HepG2 (cell line): ENCODE measurements around the gene CEP57L1. TPM values are rescaled to one million over a fixed set of nuclear protein-coding genes. Genes with fewer than 3 reads are reported as not detected.

Experiments used
- ADNP ChIP-seq: sonication (generic); formaldehyde crosslinking; IDR thresholded peaks from 2 replicates; pipeline ENCODE4 v1.4.0; 2020; ENCODE audit warnings: missing genetic modification reagents
- BRCA1 ChIP-seq: sonication (generic); formaldehyde crosslinking; IDR thresholded peaks from 2 replicates; pipeline ENCODE4 v1.4.0; 2020; ENCODE audit warnings: missing genetic modification reagents
- BRD4 ChIP-seq: sonication (generic); formaldehyde crosslinking; IDR thresholded peaks from 2 replicates; pipeline ENCODE4 v1.4.0; 2020; ENCODE audit warnings: missing genetic modification reagents
- CBX1 ChIP-seq: IDR thresholded peaks from one replicate; pipeline ENCODE4 v1.6.1; 2016; ENCODE audit warnings: antibody characterized with exemption, low read depth
- CREBL2 ChIP-seq: sonication (generic); formaldehyde crosslinking; IDR thresholded peaks from 2 replicates; pipeline ENCODE4 v1.8.1; 2023; ENCODE audit warnings: missing genetic modification reagents, mild to moderate bottlenecking, borderline replicate concordance
- FOXA1 ChIP-seq, 2 experiments: fragments of 450-650 bp in 1 of 2; sonication (generic) in 1 of 2; formaldehyde crosslinking in 1 of 2; IDR thresholded peaks; 2 replicates each; pipeline versions ENCODE4 v1.4.0 to v1.6.1; 2016 to 2020; ENCODE audit warnings: missing genetic modification reagents in 1 of 2
- GLI4 ChIP-seq: sonication (generic); formaldehyde crosslinking; IDR thresholded peaks from 2 replicates; pipeline ENCODE4 v1.5.1; 2020; ENCODE audit warnings: missing genetic modification reagents, mild to moderate bottlenecking, moderate library complexity, borderline replicate concordance
- HDAC1 ChIP-seq: sonication (generic); formaldehyde crosslinking; IDR thresholded peaks from 2 replicates; pipeline ENCODE4 v1.5.1; 2020; ENCODE audit warnings: mild to moderate bottlenecking, missing genetic modification reagents
- HOXD1 ChIP-seq: sonication (generic); formaldehyde crosslinking; IDR thresholded peaks from 2 replicates; pipeline ENCODE4 v1.5.0; 2020; ENCODE audit warnings: missing genetic modification reagents
- KLF6 ChIP-seq: IDR thresholded peaks from 2 replicates; pipeline ENCODE4 v1.8.0; 2016; ENCODE audit warnings: missing biosample characterization, missing genetic modification reagents
- MEF2D ChIP-seq: sonication (generic); formaldehyde crosslinking; IDR thresholded peaks from 2 replicates; pipeline ENCODE4 v1.5.1; 2020; ENCODE audit warnings: mild to moderate bottlenecking, missing genetic modification reagents
- MTF1 ChIP-seq: sonication (generic); formaldehyde crosslinking; IDR thresholded peaks from 2 replicates; pipeline ENCODE4 v1.5.0; 2020; ENCODE audit warnings: missing genetic modification reagents
- MTF2 ChIP-seq: sonication (generic); formaldehyde crosslinking; IDR thresholded peaks from 2 replicates; pipeline ENCODE4 v1.5.0; 2020; ENCODE audit warnings: missing genetic modification reagents, borderline replicate concordance
- NBN ChIP-seq: fragments of 450-650 bp; conservative IDR thresholded peaks from 2 replicates; pipeline ENCODE4 v1.6.1; 2017
- NFATC3 ChIP-seq: sonication (generic); formaldehyde crosslinking; IDR thresholded peaks from 2 replicates; pipeline ENCODE4 v1.5.1; 2020; ENCODE audit warnings: mild to moderate bottlenecking, missing genetic modification reagents
- POGZ ChIP-seq: sonication (generic); formaldehyde crosslinking; IDR thresholded peaks from 2 replicates; pipeline ENCODE4 v1.4.0; 2020; ENCODE audit warnings: mild to moderate bottlenecking, missing genetic modification reagents
- SMARCC2 ChIP-seq: fragments of 450-650 bp; IDR thresholded peaks from 2 replicates; pipeline ENCODE4 v1.6.1; 2017; ENCODE audit warnings: antibody characterized with exemption, mild to moderate bottlenecking
- ZMYM3 ChIP-seq: sonication (generic); formaldehyde crosslinking; IDR thresholded peaks from 2 replicates; pipeline ENCODE4 v1.5.1; 2020; ENCODE audit warnings: mild to moderate bottlenecking, missing genetic modification reagents
- ZNF124 ChIP-seq: sonication (generic); formaldehyde crosslinking; IDR thresholded peaks from 2 replicates; pipeline ENCODE4 v1.4.0; 2020; ENCODE audit warnings: missing genetic modification reagents
- ZNF260 ChIP-seq: sonication (generic); formaldehyde crosslinking; IDR thresholded peaks from 2 replicates; pipeline ENCODE4 v1.4.0; 2020; ENCODE audit warnings: missing genetic modification reagents, low read depth, mild to moderate bottlenecking, borderline replicate concordance
- ZNF282 ChIP-seq: fragments of 450-650 bp; IDR thresholded peaks from 2 replicates; pipeline ENCODE4 v1.6.1; 2018; ENCODE audit not compliant: partially characterized antibody
- ZNF546 ChIP-seq: sonication (generic); formaldehyde crosslinking; conservative IDR thresholded peaks from 2 replicates; pipeline ENCODE4 v1.8.1; 2023; ENCODE audit warnings: mild to moderate bottlenecking, missing genetic modification reagents
- ZNF552 ChIP-seq: sonication (generic); formaldehyde crosslinking; IDR thresholded peaks from 2 replicates; pipeline ENCODE4 v1.9.0; 2022; ENCODE audit warnings: missing genetic modification reagents, mild to moderate bottlenecking, borderline replicate concordance
- ZNF589 ChIP-seq: sonication (generic); formaldehyde crosslinking; conservative IDR thresholded peaks from 2 replicates; pipeline ENCODE4 v1.8.0; 2022; ENCODE audit warnings: mild to moderate bottlenecking, moderate library complexity, missing genetic modification reagents
- ZNF790 ChIP-seq: sonication (generic); formaldehyde crosslinking; IDR thresholded peaks from 2 replicates; pipeline ENCODE4 v1.8.0; 2022; ENCODE audit warnings: missing genetic modification reagents, mild to moderate bottlenecking, borderline replicate concordance
- polyA plus RNA-seq, 8 experiments: library from polyadenylated mRNA; depleted of rRNA in 3 of 8; stranded (reverse) in 7 of 8; unstranded in 1 of 8; fragments of >200 nt; fragmentation: Illumina TruSeq in 4 of 8; extraction: Trizol in 4 of 8; gene quantifications; 2 replicates each; pipeline versions ENCODE4 v1.2.1 to v1.2.3, GENCODE V29; 2011 to 2016; ENCODE audit warnings: low read depth in 4 of 8, missing spikeins in 1 of 8, mixed read lengths in 1 of 8; ENCODE audit not compliant: insufficient read depth in 1 of 8
- total RNA-seq, 5 experiments: library from RNA; depleted of rRNA; stranded (reverse); fragments of >200 nt; fragmentation: Illumina TruSeq; extraction: Trizol; gene quantifications; 2 replicates each; pipeline ENCODE4 v1.2.3, GENCODE V29; 2016; ENCODE audit warnings: low read depth in 1 of 5
- TF ChIP-seq, protein P1 (sequence below), 2 experiments: IDR thresholded peaks; 2 replicates each; pipeline ENCODE4 v1.6.1; 2011 to 2012; ENCODE audit warnings: low read length in 2 of 2, borderline replicate concordance in 1 of 2, low read depth in 1 of 2, mild to moderate bottlenecking in 1 of 2, moderate library complexity in 1 of 2
- TF ChIP-seq, protein P2 (sequence below): sonication (generic); formaldehyde crosslinking; IDR thresholded peaks from 2 replicates; pipeline ENCODE4 v1.8.1; 2023; ENCODE audit warnings: mild to moderate bottlenecking, missing genetic modification reagents, borderline replicate concordance
- TF ChIP-seq, protein P3 (sequence below): IDR thresholded peaks from 2 replicates; pipeline ENCODE4 v1.6.1; 2016; ENCODE audit warnings: missing genetic modification reagents, missing compliant biosample characterization

Gene CEP57L1
- total and polyA plus RNA-seq, 2 of the 13 experiments (the other 11 are each of a cell fraction or from before 2014, with no cell fraction given): 7.7 to 15.5 TPM

GRCh38 chr6:109095036-109095834, at the start of gene CEP57L1 (continued):
- TF ChIP-seq GLI4: no peak
- TF ChIP-seq NBN: no peak
- no peak for TF ChIP-seq ZNF260 (CRISPR knock-in tag)
- TF ChIP-seq ZNF124 (CRISPR knock-in tag): no peak
- no peak for TF ChIP-seq FOXA1 (IDR thresholded peaks at IDR 0.05)
- no peak for TF ChIP-seq FOXA1 (CRISPR knock-in tag; IDR thresholded peaks at IDR 0.05)
- TF ChIP-seq MTF1 (CRISPR knock-in tag): no peak; the same call in 1 of the 2 replicates
- no peak for TF ChIP-seq ZNF282
- TF ChIP-seq, protein P1, sequence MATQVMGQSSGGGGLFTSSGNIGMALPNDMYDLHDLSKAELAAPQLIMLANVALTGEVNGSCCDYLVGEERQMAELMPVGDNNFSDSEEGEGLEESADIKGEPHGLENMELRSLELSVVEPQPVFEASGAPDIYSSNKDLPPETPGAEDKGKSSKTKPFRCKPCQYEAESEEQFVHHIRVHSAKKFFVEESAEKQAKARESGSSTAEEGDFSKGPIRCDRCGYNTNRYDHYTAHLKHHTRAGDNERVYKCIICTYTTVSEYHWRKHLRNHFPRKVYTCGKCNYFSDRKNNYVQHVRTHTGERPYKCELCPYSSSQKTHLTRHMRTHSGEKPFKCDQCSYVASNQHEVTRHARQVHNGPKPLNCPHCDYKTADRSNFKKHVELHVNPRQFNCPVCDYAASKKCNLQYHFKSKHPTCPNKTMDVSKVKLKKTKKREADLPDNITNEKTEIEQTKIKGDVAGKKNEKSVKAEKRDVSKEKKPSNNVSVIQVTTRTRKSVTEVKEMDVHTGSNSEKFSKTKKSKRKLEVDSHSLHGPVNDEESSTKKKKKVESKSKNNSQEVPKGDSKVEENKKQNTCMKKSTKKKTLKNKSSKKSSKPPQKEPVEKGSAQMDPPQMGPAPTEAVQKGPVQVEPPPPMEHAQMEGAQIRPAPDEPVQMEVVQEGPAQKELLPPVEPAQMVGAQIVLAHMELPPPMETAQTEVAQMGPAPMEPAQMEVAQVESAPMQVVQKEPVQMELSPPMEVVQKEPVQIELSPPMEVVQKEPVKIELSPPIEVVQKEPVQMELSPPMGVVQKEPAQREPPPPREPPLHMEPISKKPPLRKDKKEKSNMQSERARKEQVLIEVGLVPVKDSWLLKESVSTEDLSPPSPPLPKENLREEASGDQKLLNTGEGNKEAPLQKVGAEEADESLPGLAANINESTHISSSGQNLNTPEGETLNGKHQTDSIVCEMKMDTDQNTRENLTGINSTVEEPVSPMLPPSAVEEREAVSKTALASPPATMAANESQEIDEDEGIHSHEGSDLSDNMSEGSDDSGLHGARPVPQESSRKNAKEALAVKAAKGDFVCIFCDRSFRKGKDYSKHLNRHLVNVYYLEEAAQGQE (IDR thresholded peaks at IDR 0.05; ENCODE audit: borderline replicate concordance in 1 of 2, low read depth in 1 of 2, low read length in 2 of 2): peak in 1 of 2 experiments; percentile 11; a peak in 1 of 4 replicates
- no peak; the same call in 1 of the 2 replicates for TF ChIP-seq KLF6 (CRISPR knock-in tag)
- peak; percentile 7; the same call in 1 of the 2 replicates for TF ChIP-seq ZNF790
- TF ChIP-seq, protein P2, sequence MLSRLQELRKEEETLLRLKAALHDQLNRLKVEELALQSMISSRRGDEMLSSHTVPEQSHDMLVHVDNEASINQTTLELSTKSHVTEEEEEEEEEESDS: 0 out of 2 replicates have a peak, but pooled peaks have one; percentile 37
- TF ChIP-seq, protein P3, sequence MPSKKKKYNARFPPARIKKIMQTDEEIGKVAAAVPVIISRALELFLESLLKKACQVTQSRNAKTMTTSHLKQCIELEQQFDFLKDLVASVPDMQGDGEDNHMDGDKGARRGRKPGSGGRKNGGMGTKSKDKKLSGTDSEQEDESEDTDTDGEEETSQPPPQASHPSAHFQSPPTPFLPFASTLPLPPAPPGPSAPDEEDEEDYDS (CRISPR knock-in tag): peak; percentile 29; the same call in 1 of the 2 replicates
- TF ChIP-seq CBX1: no peak
- TF ChIP-seq POGZ (CRISPR knock-in tag): no peak
- TF ChIP-seq NFATC3 (CRISPR knock-in tag): peak; percentile 55; the same call in 1 of the 2 replicates
- TF ChIP-seq BRD4 (CRISPR knock-in tag): 0 out of 2 replicates have a peak, but pooled peaks have one; percentile 35
- TF ChIP-seq CREBL2 (CRISPR knock-in tag): no peak
- TF ChIP-seq BRCA1 (CRISPR knock-in tag): no peak; the same call in 1 of the 2 replicates
- TF ChIP-seq ZNF589 (CRISPR knock-in tag): no peak
- TF ChIP-seq HOXD1 (CRISPR knock-in tag): no peak; the same call in 1 of the 2 replicates
- TF ChIP-seq MEF2D (CRISPR knock-in tag): no peak; the same call in 1 of the 2 replicates
- no peak for TF ChIP-seq SMARCC2
- TF ChIP-seq ZNF552 (CRISPR knock-in tag): no peak
- TF ChIP-seq MTF2 (CRISPR knock-in tag): no peak
- no peak for TF ChIP-seq ADNP (CRISPR knock-in tag)
- TF ChIP-seq ZMYM3 (CRISPR knock-in tag): no peak
- TF ChIP-seq ZNF546: no peak
- TF ChIP-seq HDAC1 (CRISPR knock-in tag): peak; percentile 59; the same call in 1 of the 2 replicates
